ENCODE data around the gene SPRY4. TPM values are rescaled to one million over a fixed set of nuclear protein-coding genes. Genes with fewer than 3 reads are reported as not detected.

Gene SPRY4
- total RNA-seq, 1 donor from 2014 or later: 15.6 TPM

Small RNAs within 50 kb of the gene (small RNA-seq; reads per million reads assigned to genes)
- not detected for gene RF02038 (ENCODE audit: low replicate concordance)
- not detected for gene RF02039 (ENCODE audit: low replicate concordance)

Other genes with a start within 250 kb of the SPRY4 start
- gene NDFIP1, start 216.2 kb downstream of the SPRY4 start, total RNA-seq: 77.8 TPM

Data from tongue (tissue), 2 donors.